Neural cell (in vitro differentiated cells): Measurements from ENCODE around the gene UPF1.

ENCODE experiments used
- CTCF ChIP-seq: fragments of 450-650 bp; IDR thresholded peaks from 2 replicates; pipeline ENCODE4 v1.5.1; 2014; ENCODE audit warnings: antibody characterized with exemption, mild to moderate bottlenecking, moderate library complexity; ENCODE audit not compliant: poor library complexity, severe bottlenecking
- EP300 ChIP-seq: fragments of 450-650 bp; conservative IDR thresholded peaks from 2 replicates; pipeline ENCODE4 v1.6.1; 2014; ENCODE audit warnings: antibody characterized with exemption, mild to moderate bottlenecking, moderate library complexity; ENCODE audit not compliant: poor library complexity, severe bottlenecking
- MXI1 ChIP-seq: fragments of 450-650 bp; conservative IDR thresholded peaks from 2 replicates; pipeline ENCODE4 v1.6.1; 2014; ENCODE audit warnings: antibody characterized with exemption, mild to moderate bottlenecking; ENCODE audit not compliant: poor library complexity, severe bottlenecking
- POLR2AphosphoS5 ChIP-seq: IDR thresholded peaks from 2 replicates; pipeline ENCODE4 v1.6.1; 2012
- REST ChIP-seq: IDR thresholded peaks from 2 replicates; pipeline ENCODE4 v1.6.1; 2012; ENCODE audit warnings: borderline replicate concordance

GRCh38 chr19:18886972-18887371, 55.2 kb downstream of the UPF1 start:
- no peak for TF ChIP-seq CTCF
- TF ChIP-seq REST = no peak
- TF ChIP-seq EP300 = no peak
- no peak for TF ChIP-seq MXI1
- TF ChIP-seq POLR2AphosphoS5 = no peak
